NCI-H1694 (cell line): ENCODE measurements around the gene NUP85.
"Not testable (repeated sequence)": the region's sequence is repeated elsewhere in the genome, so short reads cannot be mapped to it uniquely, and the experiment has no call there.

Experiments
- DNase-seq: peaks from one replicate; lab custom pipeline; 2025; lab: John Stamatoyannopoulos, UW

The NUP85 gene

GRCh38 chr17:75205037-75205792 lies at the start of gene NUP85:
Gene NUP85, plus strand, starts transcription at chr17:75205679. Its CDS starts 83 bp downstream, at chr17:75205762.
- peak; percentile 80 for DNase-seq

- not testable (repeated sequence) for DNase-seq
Observed at GRCh38 chr17:75158480-75158879, 47.0 kb upstream of the NUP85 start.

GRCh38 chr17:75159196-75160031 lies 46.1 kb upstream of the NUP85 start:
- no peak for DNase-seq

- DNase-seq: no peak
Observed at GRCh38 chr17:75160211-75160610, 45.3 kb upstream of the NUP85 start.

GRCh38 chr17:75163074-75163473 lies 42.4 kb upstream of the NUP85 start:
- DNase-seq: no peak

- not testable (repeated sequence) for DNase-seq
Observed at GRCh38 chr17:75164606-75165005, 40.9 kb upstream of the NUP85 start.

- DNase-seq: no peak
Observed at GRCh38 chr17:75168998-75169397, 36.5 kb upstream of the NUP85 start.

- DNase-seq: no peak
Observed at GRCh38 chr17:75173526-75173925, 32.0 kb upstream of the NUP85 start.

GRCh38 chr17:75174996-75175395 lies 30.5 kb upstream of the NUP85 start:
- no peak for DNase-seq

GRCh38 chr17:75176625-75177024 lies 28.9 kb upstream of the NUP85 start:
- no peak for DNase-seq

- no peak for DNase-seq
Observed at GRCh38 chr17:75178453-75178852, 27.0 kb upstream of the NUP85 start.

GRCh38 chr17:75181110-75181509 lies 24.4 kb upstream of the NUP85 start:
- no peak for DNase-seq

GRCh38 chr17:75181608-75182318 lies 23.7 kb upstream of the NUP85 start:
- DNase-seq: no peak

- no peak for DNase-seq
Observed at GRCh38 chr17:75182319-75182568, 23.2 kb upstream of the NUP85 start.

- peak; percentile 79 for DNase-seq
Observed at GRCh38 chr17:75182569-75183436, 22.7 kb upstream of the NUP85 start, which contains the start of gene SUMO2. Gene SUMO2, minus strand, starts transcription at chr17:75182959. Its CDS starts 125 bp downstream, at chr17:75182834.

GRCh38 chr17:75183999-75184884 lies 21.2 kb upstream of the NUP85 start:
- no peak for DNase-seq

GRCh38 chr17:75188614-75189013 lies 16.9 kb upstream of the NUP85 start:
- no peak for DNase-seq

GRCh38 chr17:75191584-75191983 lies 13.9 kb upstream of the NUP85 start:
- DNase-seq: no peak

- DNase-seq: no peak
Observed at GRCh38 chr17:75194879-75195278, 10.6 kb upstream of the NUP85 start.

GRCh38 chr17:75199886-75200618 lies 5.4 kb upstream of the NUP85 start:
- no peak for DNase-seq
